Measurements from ENCODE around the gene AOC2.
"Not testable (repeated sequence)": the region's sequence is repeated elsewhere in the genome, so short reads cannot be mapped to it uniquely, and the experiment has no call there.

The AOC2 gene

GRCh38 chr17:42882166-42882565 is 37.8 kb downstream of the AOC2 start:
- DNase-seq: no peak

- no peak for DNase-seq
Observed at GRCh38 chr17:42883802-42884558, 39.6 kb downstream of the AOC2 start.

- DNase-seq: not testable (repeated sequence)
Observed at GRCh38 chr17:42885806-42886205, 41.4 kb downstream of the AOC2 start.

- no peak for DNase-seq
Observed at GRCh38 chr17:42886283-42887176, 42.1 kb downstream of the AOC2 start.

GRCh38 chr17:42889809-42890208 is 45.4 kb downstream of the AOC2 start:
- DNase-seq: no peak

- no peak for DNase-seq
Observed at GRCh38 chr17:42891539-42892152, 47.3 kb downstream of the AOC2 start.

- no peak for DNase-seq
Observed at GRCh38 chr17:42893359-42893758, 49.0 kb downstream of the AOC2 start.

- DNase-seq: no peak
Observed at GRCh38 chr17:42894283-42895184, 50.2 kb downstream of the AOC2 start.

GRCh38 chr17:42895185-42895555 is 50.8 kb downstream of the AOC2 start:
- DNase-seq: no peak

- no peak for DNase-seq
Observed at GRCh38 chr17:42898147-42898811, 53.9 kb downstream of the AOC2 start.

GRCh38 chr17:42899981-42900380 is 55.6 kb downstream of the AOC2 start:
- DNase-seq: not testable (repeated sequence)
